Measurements from ENCODE around the gene MRPL21.

MRPL21 gene

DNA sequence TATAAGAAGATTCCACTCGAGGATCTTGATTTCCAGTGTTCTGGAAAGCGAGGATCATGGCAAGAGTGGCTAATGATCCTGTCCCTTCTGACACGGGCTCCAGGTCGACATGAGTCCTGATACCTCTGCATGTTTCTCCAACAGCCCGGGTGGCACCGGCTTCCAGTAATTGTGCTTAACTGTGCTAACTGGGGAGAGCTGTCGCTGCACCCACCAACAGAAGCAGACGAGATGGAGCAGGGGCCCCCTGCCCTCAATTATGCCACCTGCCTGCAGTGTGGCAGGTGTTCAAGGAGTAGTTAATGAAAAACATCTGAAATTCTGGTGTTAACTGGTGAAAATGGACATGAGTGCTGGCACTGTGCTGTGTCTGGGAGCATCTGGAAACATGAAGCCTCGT is 6.2 kb downstream of the MRPL21 start:
- no peak overlapping the region for H2BK120ac ChIP-seq (ENCODE audit: low read depth, low read length)
- DNase-seq (ENCODE audit: low spot score): no peak
- no peak overlapping the region for H2BK5ac ChIP-seq (ENCODE audit: low read length)
- no peaks in the 10 kb centered on the region for H3K9me3 ChIP-seq (replicated peaks in 1 of 2; ENCODE audit: control insufficient read depth in 2 of 2, insufficient read depth in 1 of 2, low read depth in 1 of 2, low read length in 2 of 2)
- no peak overlapping the region for H3K18ac ChIP-seq (ENCODE audit: low read length)
- H3K4me1 ChIP-seq (ENCODE audit: control insufficient read depth in 2 of 2, insufficient read depth in 1 of 2, low read depth in 1 of 2, low read length in 2 of 2): no peaks in the 10 kb centered on the region
- no peak overlapping the region for H2BK12ac ChIP-seq (ENCODE audit: low read length)
- no peak overlapping the region for H4K8ac ChIP-seq (ENCODE audit: low read depth, low read length)
- H3K23ac ChIP-seq (ENCODE audit: low read depth, low read length, poor library complexity): no peak overlapping the region
- no peak overlapping the region for H2AK5ac ChIP-seq (ENCODE audit: low read depth, low read length)
- H2AFZ ChIP-seq (ENCODE audit: low read length): no peak overlapping the region
- peaks cover 37 to 78% of the 10 kb centered on the region in 2 donors for H3K36me3 ChIP-seq (replicated peaks in 1 of 2; ENCODE audit: control insufficient read depth in 2 of 2, insufficient read depth in 2 of 2, low read length in 2 of 2)
- H3K4ac ChIP-seq (ENCODE audit: low read length): no peak overlapping the region
- no peak overlapping the region for H3K4me3 ChIP-seq (ENCODE audit: low read length in 2 of 2)
- no peak overlapping the region for H3K14ac ChIP-seq (ENCODE audit: low read length)
- H3K79me1 ChIP-seq (ENCODE audit: low read depth, low read length): peaks cover 16% of the 10 kb centered on the region
- no peak overlapping the region for H2BK15ac ChIP-seq (ENCODE audit: low read length)
- H3K9ac ChIP-seq (ENCODE audit: low read depth, low read length, poor library complexity): no peak overlapping the region
- WGBS, 2 donors (ENCODE audit: extremely low coverage in 2 of 2, insufficient read length in 2 of 2, insufficient replicate concordance in 1 of 2): no CpG with 5 or more reads among the region's 9 CpGs
- no peak overlapping the region for H3K4me2 ChIP-seq (ENCODE audit: insufficient read depth, low read length, poor library complexity, severe bottlenecking)
- no peak overlapping the region for H3K27ac ChIP-seq (replicated peaks; ENCODE audit: low read length)
- H3K27me3 ChIP-seq (ENCODE audit: control insufficient read depth in 3 of 3, insufficient read depth in 3 of 3, low read depth in 1 of 3, low read length in 3 of 3): no peaks in the 10 kb centered on the region
- no peak overlapping the region for H4K91ac ChIP-seq (ENCODE audit: low read depth, low read length, poor library complexity)

DNA sequence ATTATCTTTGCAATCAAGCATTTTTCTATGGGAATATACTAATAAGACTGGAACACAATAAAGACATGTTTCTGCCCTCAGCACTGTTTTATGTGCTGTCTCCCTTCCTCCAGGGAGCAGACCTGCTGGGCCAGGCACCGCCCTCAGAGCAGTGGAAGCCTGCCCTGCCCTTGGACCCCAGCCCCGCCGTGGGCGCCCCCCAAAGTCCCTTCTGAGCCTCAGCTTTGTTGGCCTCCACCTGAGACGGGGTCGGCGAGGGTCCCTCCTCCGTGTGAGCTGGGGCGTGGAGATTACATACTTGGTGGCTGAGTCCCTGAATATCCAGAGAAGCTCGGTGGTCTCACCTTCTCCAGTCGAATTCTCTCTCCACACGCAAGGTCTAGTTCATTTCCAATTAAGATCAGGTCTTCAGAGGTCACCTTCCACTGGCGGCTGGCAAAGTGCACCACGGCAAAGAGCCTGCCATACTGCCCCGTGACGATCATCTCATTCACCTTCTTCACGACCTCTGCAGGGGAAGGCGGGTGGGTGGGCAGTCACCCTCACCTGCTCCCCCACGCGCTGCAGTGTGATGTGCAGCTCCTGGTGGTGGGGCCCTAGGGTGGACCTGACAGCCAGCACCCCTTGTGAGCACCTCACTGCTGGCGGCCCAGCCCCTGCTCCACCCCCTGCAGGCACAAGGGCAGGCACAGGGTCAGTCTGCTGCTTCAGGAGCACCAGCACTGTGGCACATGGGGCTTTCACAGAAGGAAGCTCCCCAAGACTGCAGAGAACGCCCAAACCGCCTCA is 7.3 kb downstream of the MRPL21 start:
- Histone ChIP-seq H2BK5ac (ENCODE audit: low read length) (no peak overlapping the region), H3K9ac (ENCODE audit: low read depth, low read length, poor library complexity) (no peak overlapping the region), H3K4me3 (ENCODE audit: low read length in 2 of 2) (no peak overlapping the region), H3K23ac (ENCODE audit: low read depth, low read length, poor library complexity) (no peak overlapping the region), H3K14ac (ENCODE audit: low read length) (no peak overlapping the region), H4K8ac (ENCODE audit: low read depth, low read length) (no peak overlapping the region), H3K9me3 (replicated peaks in 1 of 2; ENCODE audit: control insufficient read depth in 2 of 2, insufficient read depth in 1 of 2, low read depth in 1 of 2, low read length in 2 of 2) (no peaks in the 10 kb centered on the region), H2AFZ (ENCODE audit: low read length) (no peak overlapping the region), H2AK5ac (ENCODE audit: low read depth, low read length) (no peak overlapping the region), H3K4ac (ENCODE audit: low read length) (no peak overlapping the region), H3K4me1 (ENCODE audit: control insufficient read depth in 2 of 2, insufficient read depth in 1 of 2, low read depth in 1 of 2, low read length in 2 of 2) (no peaks in the 10 kb centered on the region), H4K91ac (ENCODE audit: low read depth, low read length, poor library complexity) (no peak overlapping the region), H3K27ac (replicated peaks; ENCODE audit: low read length) (no peak overlapping the region), H3K36me3 (replicated peaks in 1 of 2; ENCODE audit: control insufficient read depth in 2 of 2, insufficient read depth in 2 of 2, low read length in 2 of 2) (peaks cover 43 to 84% of the 10 kb centered on the region in 2 donors), H3K27me3 (ENCODE audit: control insufficient read depth in 3 of 3, insufficient read depth in 3 of 3, low read depth in 1 of 3, low read length in 3 of 3) (no peaks in the 10 kb centered on the region), H2BK12ac (ENCODE audit: low read length) (no peak overlapping the region), H3K18ac (ENCODE audit: low read length) (no peak overlapping the region), H3K4me2 (ENCODE audit: insufficient read depth, low read length, poor library complexity, severe bottlenecking) (no peak overlapping the region), H3K79me1 (ENCODE audit: low read depth, low read length) (peaks cover 14% of the 10 kb centered on the region), H2BK15ac (ENCODE audit: low read length) (no peak overlapping the region), H2BK120ac (ENCODE audit: low read depth, low read length) (no peak overlapping the region)
- no peak for DNase-seq (ENCODE audit: low spot score)
- no CpG with 5 or more reads among the region's 23 CpGs for WGBS, 2 donors (ENCODE audit: extremely low coverage in 2 of 2, insufficient read length in 2 of 2, insufficient replicate concordance in 1 of 2)

DNA sequence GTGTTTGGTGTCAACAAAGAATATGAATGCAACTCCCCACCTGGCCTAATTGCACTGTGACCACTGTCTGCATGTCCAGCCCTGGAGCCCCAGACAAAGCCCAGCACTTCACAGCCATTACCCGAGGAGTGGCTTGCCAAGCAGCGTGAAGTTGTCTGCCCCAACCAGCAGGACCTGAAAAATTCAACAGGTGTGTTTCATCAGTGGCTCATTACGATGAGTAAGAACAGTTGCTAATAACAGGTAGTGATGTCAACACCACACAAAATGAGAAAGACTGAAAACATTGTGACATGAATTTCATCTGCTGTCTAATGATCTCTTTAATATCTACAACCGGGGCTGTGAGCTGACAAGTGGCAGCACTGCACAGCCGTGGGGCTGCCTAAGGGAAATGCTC is 10.3 kb downstream of the MRPL21 start:
- Histone ChIP-seq H3K14ac (ENCODE audit: low read length) (no peak overlapping the region), H3K27ac (replicated peaks; ENCODE audit: low read length) (no peak overlapping the region), H3K9me3 (replicated peaks in 1 of 2; ENCODE audit: control insufficient read depth in 2 of 2, insufficient read depth in 1 of 2, low read depth in 1 of 2, low read length in 2 of 2) (no peaks in the 10 kb centered on the region), H2BK15ac (ENCODE audit: low read length) (no peak overlapping the region), H3K79me1 (ENCODE audit: low read depth, low read length) (peaks cover 7% of the 10 kb centered on the region), H3K4me3 (ENCODE audit: low read length in 2 of 2) (no peak overlapping the region), H2AFZ (ENCODE audit: low read length) (no peak overlapping the region), H3K27me3 (ENCODE audit: control insufficient read depth in 3 of 3, insufficient read depth in 3 of 3, low read depth in 1 of 3, low read length in 3 of 3) (no peaks in the 10 kb centered on the region), H3K4ac (ENCODE audit: low read length) (no peak overlapping the region), H3K36me3 (replicated peaks in 1 of 2; ENCODE audit: control insufficient read depth in 2 of 2, insufficient read depth in 2 of 2, low read length in 2 of 2) (peaks cover 39 to 79% of the 10 kb centered on the region in 2 donors), H4K91ac (ENCODE audit: low read depth, low read length, poor library complexity) (no peak overlapping the region), H2AK5ac (ENCODE audit: low read depth, low read length) (no peak overlapping the region), H2BK5ac (ENCODE audit: low read length) (no peak overlapping the region), H2BK120ac (ENCODE audit: low read depth, low read length) (no peak overlapping the region), H3K18ac (ENCODE audit: low read length) (no peak overlapping the region), H3K23ac (ENCODE audit: low read depth, low read length, poor library complexity) (no peak overlapping the region), H4K8ac (ENCODE audit: low read depth, low read length) (no peak overlapping the region), H3K4me2 (ENCODE audit: insufficient read depth, low read length, poor library complexity, severe bottlenecking) (no peak overlapping the region), H2BK12ac (ENCODE audit: low read length) (no peak overlapping the region), H3K4me1 (ENCODE audit: control insufficient read depth in 2 of 2, insufficient read depth in 1 of 2, low read depth in 1 of 2, low read length in 2 of 2) (no peaks in the 10 kb centered on the region), H3K9ac (ENCODE audit: low read depth, low read length, poor library complexity) (no peak overlapping the region)
- WGBS, 2 donors (ENCODE audit: extremely low coverage in 2 of 2, insufficient read length in 2 of 2, insufficient replicate concordance in 1 of 2): no CpG with 5 or more reads among the region's 5 CpGs
- no peak for DNase-seq (ENCODE audit: low spot score)

DNA sequence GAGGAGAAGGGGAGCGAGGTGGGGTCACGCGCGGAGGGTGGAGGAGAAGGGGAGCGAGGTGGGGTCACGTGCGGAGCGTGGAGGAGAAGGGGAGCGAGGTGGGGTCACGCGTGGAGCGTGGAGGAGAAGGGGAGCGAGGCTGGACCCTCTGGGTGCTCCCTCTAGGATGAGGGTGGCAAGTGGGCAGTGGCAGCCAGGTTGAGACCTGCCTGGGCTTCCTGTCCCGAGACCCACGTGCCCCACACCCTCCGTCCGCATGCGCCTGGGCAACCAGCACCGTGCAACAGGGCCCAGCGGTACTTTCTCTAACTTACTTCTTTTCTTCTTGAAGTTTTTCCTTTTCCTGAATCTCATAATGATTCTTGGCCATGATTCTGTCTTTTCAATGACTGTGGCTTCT is 11.1 kb downstream of the MRPL21 start:
- Histone ChIP-seq H3K23ac (ENCODE audit: low read depth, low read length, poor library complexity) (no peak overlapping the region), H3K79me1 (ENCODE audit: low read depth, low read length) (peaks cover 7% of the 10 kb centered on the region), H4K8ac (ENCODE audit: low read depth, low read length) (no peak overlapping the region), H2BK5ac (ENCODE audit: low read length) (no peak overlapping the region), H3K4me2 (ENCODE audit: insufficient read depth, low read length, poor library complexity, severe bottlenecking) (no peak overlapping the region), H2AFZ (ENCODE audit: low read length) (no peak overlapping the region), H3K27me3 (ENCODE audit: control insufficient read depth in 3 of 3, insufficient read depth in 3 of 3, low read depth in 1 of 3, low read length in 3 of 3) (no peaks in the 10 kb centered on the region), H3K4me3 (ENCODE audit: low read length in 2 of 2) (no peak overlapping the region), H3K27ac (replicated peaks; ENCODE audit: low read length) (no peak overlapping the region), H3K9ac (ENCODE audit: low read depth, low read length, poor library complexity) (no peak overlapping the region), H3K18ac (ENCODE audit: low read length) (no peak overlapping the region), H3K4ac (ENCODE audit: low read length) (no peak overlapping the region), H3K9me3 (replicated peaks in 1 of 2; ENCODE audit: control insufficient read depth in 2 of 2, insufficient read depth in 1 of 2, low read depth in 1 of 2, low read length in 2 of 2) (no peaks in the 10 kb centered on the region), H4K91ac (ENCODE audit: low read depth, low read length, poor library complexity) (no peak overlapping the region), H3K36me3 (replicated peaks in 1 of 2; ENCODE audit: control insufficient read depth in 2 of 2, insufficient read depth in 2 of 2, low read length in 2 of 2) (peaks cover 32 to 71% of the 10 kb centered on the region in 2 donors), H2BK12ac (ENCODE audit: low read length) (no peak overlapping the region), H3K4me1 (ENCODE audit: control insufficient read depth in 2 of 2, insufficient read depth in 1 of 2, low read depth in 1 of 2, low read length in 2 of 2) (no peaks in the 10 kb centered on the region), H2BK15ac (ENCODE audit: low read length) (no peak overlapping the region), H2BK120ac (ENCODE audit: low read depth, low read length) (no peak overlapping the region), H2AK5ac (ENCODE audit: low read depth, low read length) (no peak overlapping the region), H3K14ac (ENCODE audit: low read length) (no peak overlapping the region)
- no peak for DNase-seq (ENCODE audit: low spot score)
- no CpG with 5 or more reads among the region's 20 CpGs for WGBS, 2 donors (ENCODE audit: extremely low coverage in 2 of 2, insufficient read length in 2 of 2, insufficient replicate concordance in 1 of 2)

Data from neuronal stem cell (in vitro differentiated cells).